Type B pancreatic cell (in vitro differentiated cells): ENCODE data around the gene THSD8. TPM values are rescaled to one million over a fixed set of nuclear protein-coding genes. Genes with fewer than 3 reads are reported as not detected.

Experiments
- DNase-seq: peaks from one replicate; pipeline ENCODE4 v3.0.0; 2021; ENCODE audit warnings: mixed read lengths; ENCODE audit not compliant: unreplicated experiment; ENCODE audit errors: extremely low spot score
- H3K27ac Mint-ChIP-seq: 2 replicates; pipeline ENCODE4 v1.8.0; 2021; ENCODE audit warnings: mild to moderate bottlenecking, mixed read lengths
- H3K27me3 Mint-ChIP-seq: 2 replicates; pipeline ENCODE4 v1.8.0; 2021; ENCODE audit warnings: mixed read lengths
- H3K36me3 Mint-ChIP-seq: 2 replicates; pipeline ENCODE4 v1.8.0; 2021; ENCODE audit warnings: mixed read lengths
- H3K4me1 Mint-ChIP-seq: one replicate; pipeline ENCODE4 v1.8.0; 2021; ENCODE audit warnings: mixed read lengths; ENCODE audit not compliant: unreplicated experiment
- H3K4me3 Mint-ChIP-seq: 2 replicates; pipeline ENCODE4 v1.8.0; 2021; ENCODE audit warnings: mild to moderate bottlenecking, mixed read lengths
- H3K9me3 Mint-ChIP-seq: 2 replicates; pipeline ENCODE4 v1.8.0; 2021; ENCODE audit warnings: mixed read lengths
- total RNA-seq: library from RNA; stranded (reverse); gene quantifications from 2 replicates; pipeline ENCODE4 v1.2.1, GENCODE V29; 2021; ENCODE audit warnings: low replicate concordance
- TF ChIP-seq, protein P1 (sequence below): fragments of 200-600 bp; sonication (generic); conservative IDR thresholded peaks from 2 replicates; pipeline ENCODE4 v1.5.0; 2021; ENCODE audit warnings: antibody characterized with exemption, mild to moderate bottlenecking

THSD8 gene
- total RNA-seq, 1 donor from 2014 or later = 19.4 TPM

- no peak for DNase-seq
- Mint-ChIP-seq H3K27ac (no peak overlapping the region), H3K27me3 (peaks cover 4% of the 10 kb centered on the region)
Measured at GRCh38 chr19:12783291-12783848, 18.5 kb upstream of the THSD8 start.

DNA sequence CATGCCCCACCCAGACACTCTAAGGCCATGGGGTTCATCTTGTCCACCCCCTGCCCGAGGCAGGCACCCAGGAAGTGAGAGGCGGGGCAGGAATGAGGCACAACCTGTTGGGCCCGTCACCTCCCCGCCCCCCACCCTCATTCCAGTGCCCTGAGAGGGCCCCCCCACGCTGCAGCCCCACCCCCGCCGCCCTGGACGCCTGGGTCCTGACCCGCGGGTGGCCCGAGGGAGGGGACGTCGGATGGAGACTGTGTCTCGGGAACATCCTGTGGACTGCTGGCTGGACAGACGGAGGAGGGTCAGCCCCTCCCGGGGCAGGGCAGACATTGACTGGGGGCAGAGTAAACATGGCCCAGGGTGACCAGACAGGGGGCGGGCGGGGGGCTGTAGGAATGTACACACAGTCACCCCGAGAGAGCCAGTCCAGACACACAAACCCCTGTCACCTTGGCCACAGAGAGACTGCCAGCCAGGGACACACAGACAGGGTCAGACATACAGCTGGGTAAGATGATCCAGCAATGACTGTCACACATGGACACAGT lies 17.9 kb upstream of the THSD8 start:
- DNase-seq = no peak
- TF ChIP-seq, protein P1, sequence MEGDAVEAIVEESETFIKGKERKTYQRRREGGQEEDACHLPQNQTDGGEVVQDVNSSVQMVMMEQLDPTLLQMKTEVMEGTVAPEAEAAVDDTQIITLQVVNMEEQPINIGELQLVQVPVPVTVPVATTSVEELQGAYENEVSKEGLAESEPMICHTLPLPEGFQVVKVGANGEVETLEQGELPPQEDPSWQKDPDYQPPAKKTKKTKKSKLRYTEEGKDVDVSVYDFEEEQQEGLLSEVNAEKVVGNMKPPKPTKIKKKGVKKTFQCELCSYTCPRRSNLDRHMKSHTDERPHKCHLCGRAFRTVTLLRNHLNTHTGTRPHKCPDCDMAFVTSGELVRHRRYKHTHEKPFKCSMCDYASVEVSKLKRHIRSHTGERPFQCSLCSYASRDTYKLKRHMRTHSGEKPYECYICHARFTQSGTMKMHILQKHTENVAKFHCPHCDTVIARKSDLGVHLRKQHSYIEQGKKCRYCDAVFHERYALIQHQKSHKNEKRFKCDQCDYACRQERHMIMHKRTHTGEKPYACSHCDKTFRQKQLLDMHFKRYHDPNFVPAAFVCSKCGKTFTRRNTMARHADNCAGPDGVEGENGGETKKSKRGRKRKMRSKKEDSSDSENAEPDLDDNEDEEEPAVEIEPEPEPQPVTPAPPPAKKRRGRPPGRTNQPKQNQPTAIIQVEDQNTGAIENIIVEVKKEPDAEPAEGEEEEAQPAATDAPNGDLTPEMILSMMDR = no peak
- no peak overlapping the region for H3K27ac Mint-ChIP-seq
- H3K4me1 Mint-ChIP-seq = peaks cover 25% of the 10 kb centered on the region
- no peaks in the 10 kb centered on the region for H3K36me3 Mint-ChIP-seq
- H3K27me3 Mint-ChIP-seq = peaks cover 3% of the 10 kb centered on the region
- peak overlapping the region; percentile 85 for H3K4me3 Mint-ChIP-seq
- no peaks in the 10 kb centered on the region for H3K9me3 Mint-ChIP-seq

More at GRCh38 chr19:12783291-12783848, 18.5 kb upstream of the THSD8 start:
- Mint-ChIP-seq H3K9me3 (no peaks in the 10 kb centered on the region), H3K36me3 (no peaks in the 10 kb centered on the region), H3K4me1 (peaks cover 24% of the 10 kb centered on the region), H3K4me3 (peak overlapping the region; percentile 85)
- TF ChIP-seq, protein P1 = no peak

DNA sequence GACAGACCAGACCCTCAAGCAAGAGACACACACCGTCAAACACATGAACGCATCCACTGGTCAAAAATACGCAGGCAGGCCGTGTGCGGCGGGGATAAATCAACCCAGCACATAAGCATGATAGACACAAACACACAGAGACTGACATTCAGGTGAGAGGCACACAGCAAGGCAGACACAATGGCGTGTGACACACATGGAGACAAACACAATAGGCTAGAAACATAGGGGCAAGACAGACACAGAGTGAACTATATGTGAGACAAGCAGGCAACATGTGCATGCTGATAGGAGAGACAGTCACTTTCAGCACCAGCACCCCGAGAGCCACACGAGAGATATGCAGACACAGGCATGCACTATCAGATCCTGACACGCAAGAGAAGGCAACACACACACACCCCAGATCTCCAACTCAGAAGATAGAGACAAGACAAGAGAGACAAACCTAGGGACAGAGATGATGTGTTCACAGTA lies 17.4 kb upstream of the THSD8 start:
- no peak for DNase-seq
- H3K27me3 Mint-ChIP-seq = no peaks in the 10 kb centered on the region
- no peak overlapping the region for H3K27ac Mint-ChIP-seq
- peaks cover 25% of the 10 kb centered on the region for H3K4me1 Mint-ChIP-seq
- TF ChIP-seq, protein P1 = no peak
- no peaks in the 10 kb centered on the region for H3K9me3 Mint-ChIP-seq
- H3K36me3 Mint-ChIP-seq = no peaks in the 10 kb centered on the region
- no peak overlapping the region for H3K4me3 Mint-ChIP-seq

- Mint-ChIP-seq H3K4me3 (no peak overlapping the region), H3K27ac (no peak overlapping the region), H3K36me3 (no peaks in the 10 kb centered on the region), H3K4me1 (peaks cover 23% of the 10 kb centered on the region), H3K9me3 (no peaks in the 10 kb centered on the region), H3K27me3 (no peaks in the 10 kb centered on the region)
- TF ChIP-seq, protein P1 = no peak
- no peak for DNase-seq
Measured at GRCh38 chr19:12784871-12785430, 16.9 kb upstream of the THSD8 start.

DNA sequence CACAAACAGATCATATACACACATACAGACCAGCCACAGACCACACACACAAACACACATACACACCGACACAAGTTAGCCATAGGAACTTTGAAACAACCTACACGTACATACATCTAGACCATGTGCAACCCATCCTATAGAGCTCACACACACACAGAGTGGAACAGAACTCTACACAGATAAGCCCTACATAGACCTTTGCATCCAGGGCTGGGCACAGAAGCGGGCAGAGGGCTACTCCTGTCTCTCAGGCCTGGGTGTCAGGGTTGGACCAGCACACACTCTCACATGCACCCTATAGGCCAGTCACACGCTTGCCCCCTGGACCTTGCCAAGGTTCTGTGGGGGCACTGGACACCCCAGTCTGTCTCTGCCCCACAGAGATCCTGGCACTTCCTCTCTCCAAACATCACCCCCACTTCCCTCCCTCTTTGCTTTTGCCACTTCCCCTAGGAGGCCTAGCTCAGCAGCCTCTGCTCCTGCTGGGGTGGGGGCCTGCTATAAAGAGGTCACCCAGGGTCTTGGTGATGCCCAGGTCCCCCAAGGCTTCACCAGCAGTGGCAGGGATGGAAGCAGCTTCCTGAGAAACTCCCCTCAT lies 16.3 kb upstream of the THSD8 start:
- H3K27ac Mint-ChIP-seq = no peak overlapping the region
- no peaks in the 10 kb centered on the region for H3K9me3 Mint-ChIP-seq
- no peak for DNase-seq
- no peak overlapping the region for H3K4me3 Mint-ChIP-seq
- TF ChIP-seq, protein P1 = no peak
- no peaks in the 10 kb centered on the region for H3K27me3 Mint-ChIP-seq
- H3K4me1 Mint-ChIP-seq = peaks cover 26% of the 10 kb centered on the region
- H3K36me3 Mint-ChIP-seq = no peaks in the 10 kb centered on the region
